HT-29 (cell line): ENCODE results near the gene ZNRF3. TPM values are rescaled to one million over a fixed set of nuclear protein-coding genes. Genes with fewer than 3 reads are reported as not detected.

Source experiments
- DNase-seq: peaks from one replicate; pipeline ENCODE4 v3.0.0-alpha.2; 2015; ENCODE audit warnings: low spot score
- small RNA-seq: library from RNA; depleted of rRNA; stranded (forward); fragments of <200 nt; gene quantifications from one replicate; pipeline ENCODE3, GENCODE V24; 2014
- total RNA-seq: library from RNA; depleted of rRNA; stranded (reverse); fragments of >200 nt; shearing (Covaris generic); gene quantifications from 2 replicates; pipeline ENCODE4 v1.2.3, GENCODE V29; 2014; rRNA removed

ZNRF3 gene
- total RNA-seq, 1 experiment from 2014 or later: 81.8 TPM

- DNase-seq: no peak
These were observed 200.7 kb downstream of the ZNRF3 start for GRCh38 chr22:29083933-29084591.

- no peak for DNase-seq
These were observed 203.6 kb downstream of the ZNRF3 start for GRCh38 chr22:29087012-29087411.

- no peak for DNase-seq
These were observed 205.4 kb downstream of the ZNRF3 start for GRCh38 chr22:29088809-29089208.

GRCh38 chr22:29089507-29089906, 206.1 kb downstream of the ZNRF3 start:
- no peak for DNase-seq

- no peak for DNase-seq
These were observed 206.7 kb downstream of the ZNRF3 start for GRCh38 chr22:29090039-29090438.

GRCh38 chr22:29092243-29092642, 208.9 kb downstream of the ZNRF3 start:
- DNase-seq: no peak

GRCh38 chr22:29093030-29093429, 209.7 kb downstream of the ZNRF3 start:
- DNase-seq: no peak

GRCh38 chr22:29093501-29094300, 210.3 kb downstream of the ZNRF3 start:
- no peak for DNase-seq

- DNase-seq: no peak
These were observed 212.1 kb downstream of the ZNRF3 start for GRCh38 chr22:29095459-29095858.

GRCh38 chr22:29096736-29097669, 213.6 kb downstream of the ZNRF3 start:
- DNase-seq: peak; percentile 24

- DNase-seq: no peak
These were observed 214.9 kb downstream of the ZNRF3 start for GRCh38 chr22:29098296-29098695.

GRCh38 chr22:29102300-29102699, 218.9 kb downstream of the ZNRF3 start:
- DNase-seq: no peak

GRCh38 chr22:29103121-29103520, 219.7 kb downstream of the ZNRF3 start:
- no peak for DNase-seq

GRCh38 chr22:29105468-29105867, 222.1 kb downstream of the ZNRF3 start:
- DNase-seq: no peak

- no peak for DNase-seq
These were observed 223.5 kb downstream of the ZNRF3 start for GRCh38 chr22:29106839-29107238.

Small RNAs within 50 kb of the gene (small RNA-seq; reads per million reads assigned to genes)
- gene Z93930.1: not detected

Other genes with a start within 250 kb of the ZNRF3 start
- gene TTC28, start 203.7 kb upstream of the ZNRF3 start, total RNA-seq: under 0.01 TPM in 1 of 2 replicates, not detected in the other
- 21.3 and 22.1 TPM in 2 replicates for gene CHEK2, start 141.8 kb upstream of the ZNRF3 start, total RNA-seq
- 24.6 and 26.2 TPM in 2 replicates for gene HSCB, start 141.5 kb upstream of the ZNRF3 start, total RNA-seq
- 7.2 and 8.2 TPM in 2 replicates for gene CCDC117, start 110.9 kb upstream of the ZNRF3 start, total RNA-seq
- gene XBP1, start 83.0 kb upstream of the ZNRF3 start, total RNA-seq: 598 and 686 TPM in 2 replicates
- not detected in 2 replicates for gene C22orf31, start 178.3 kb downstream of the ZNRF3 start, total RNA-seq
- gene KREMEN1, start 189.5 kb downstream of the ZNRF3 start, total RNA-seq: 4.6 and 6.8 TPM in 2 replicates